Sciatic nerve (tissue), 2 donors: Measurements from ENCODE around the gene FAM181B. TPM values are rescaled to one million over a fixed set of nuclear protein-coding genes. Genes with fewer than 3 reads are reported as not detected.

Experiments used
- ATAC-seq: fragments of 200-7000 bp; cut with Tn5 transposase; one replicate; pipeline ENCODE4 v1.9.1; 2020; ENCODE audit warnings: mild to moderate bottlenecking, moderate library complexity
- DNase-seq: peaks from one replicate; pipeline ENCODE4 v3.0.0-alpha.2; 2020; ENCODE audit warnings: low spot score
- intact Hi-C: fragments of 100-400 bp; cut with DNase I; formaldehyde crosslinking; loops from one replicate; pipeline ENCODE4 v1.14.2; 2022
- total RNA-seq: library from RNA; stranded (reverse); fragmentation: NEBNext Ultra II Directional; extraction: Animal tissue kit (Norgen Biotek cat#: 25700); gene quantifications from one replicate; pipeline ENCODE4 v1.2.1, GENCODE V29; 2021
- donor health status: DM: no; HTN: no; CAD: no.
- donor health status: DM: no; HTN: no; CAD: no.

FAM181B gene, protein sequence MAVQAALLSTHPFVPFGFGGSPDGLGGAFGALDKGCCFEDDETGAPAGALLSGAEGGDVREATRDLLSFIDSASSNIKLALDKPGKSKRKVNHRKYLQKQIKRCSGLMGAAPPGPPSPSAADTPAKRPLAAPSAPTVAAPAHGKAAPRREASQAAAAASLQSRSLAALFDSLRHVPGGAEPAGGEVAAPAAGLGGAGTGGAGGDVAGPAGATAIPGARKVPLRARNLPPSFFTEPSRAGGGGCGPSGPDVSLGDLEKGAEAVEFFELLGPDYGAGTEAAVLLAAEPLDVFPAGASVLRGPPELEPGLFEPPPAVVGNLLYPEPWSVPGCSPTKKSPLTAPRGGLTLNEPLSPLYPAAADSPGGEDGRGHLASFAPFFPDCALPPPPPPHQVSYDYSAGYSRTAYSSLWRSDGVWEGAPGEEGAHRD
- total RNA-seq, result 3.7 TPM

DNA sequence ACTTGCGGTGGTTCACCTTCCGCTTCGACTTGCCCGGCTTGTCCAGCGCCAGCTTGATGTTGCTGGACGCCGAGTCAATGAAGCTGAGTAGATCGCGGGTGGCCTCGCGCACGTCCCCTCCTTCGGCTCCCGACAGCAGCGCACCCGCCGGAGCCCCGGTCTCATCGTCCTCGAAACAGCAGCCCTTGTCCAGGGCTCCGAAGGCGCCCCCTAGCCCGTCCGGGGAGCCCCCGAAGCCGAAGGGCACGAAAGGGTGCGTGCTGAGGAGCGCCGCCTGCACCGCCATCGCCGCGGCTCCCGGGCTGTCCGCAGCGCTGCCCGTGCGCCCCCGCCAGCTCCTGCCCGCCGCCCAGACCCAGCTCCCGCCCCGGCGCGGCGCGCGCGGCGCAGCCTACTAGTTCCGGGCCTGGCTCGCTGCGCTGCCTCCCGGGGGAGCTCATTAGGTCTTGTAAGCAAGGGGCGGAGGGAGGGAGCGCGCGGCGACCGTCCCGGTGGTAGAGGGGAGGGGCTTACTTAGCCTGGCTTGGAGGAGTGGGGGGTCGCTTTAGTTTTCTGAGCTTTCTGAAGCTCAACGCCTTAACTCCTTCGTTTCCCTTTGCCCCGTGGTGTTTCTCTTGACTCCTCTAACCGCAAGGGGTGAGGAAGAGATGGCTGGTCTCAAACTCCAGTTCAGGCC is at the start of gene FAM181B:
FAM181B (minus strand) TSS at position 421 of the 676 bp plus-strand sequence; CDS start at position 286, 135 bp downstream.
- ATAC-seq, result peak; percentile 87
- DNase-seq, result peak; percentile 80
- intact Hi-C loops, result no loop called here

DNA sequence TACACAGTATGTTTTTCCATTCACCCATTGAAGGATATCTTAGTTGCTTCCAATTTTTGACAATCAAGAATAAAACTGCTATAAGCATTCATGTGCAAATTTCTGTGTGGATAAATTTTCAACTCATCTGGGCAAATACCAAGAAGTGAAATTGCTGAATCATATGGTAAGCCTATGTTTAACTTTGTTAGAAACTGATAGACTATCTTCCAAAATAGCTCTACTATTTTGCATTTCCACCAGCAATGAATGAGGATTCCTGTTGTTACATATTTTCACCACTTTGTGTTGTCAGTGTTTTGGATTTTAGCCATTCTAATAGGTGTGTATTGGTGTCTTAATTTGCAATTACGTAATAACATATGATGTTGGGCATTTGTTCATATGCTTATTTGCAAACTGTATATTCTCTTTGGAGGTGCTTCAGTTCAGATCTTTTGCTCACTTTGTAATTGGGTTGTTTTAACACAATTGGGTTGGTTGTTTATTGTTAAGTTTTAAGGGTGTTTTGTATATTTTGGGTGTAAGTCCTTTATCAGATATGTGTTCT is 49.2 kb upstream of the FAM181B start:
- intact Hi-C loops, result no loop called here
- ATAC-seq, result no peak

DNA sequence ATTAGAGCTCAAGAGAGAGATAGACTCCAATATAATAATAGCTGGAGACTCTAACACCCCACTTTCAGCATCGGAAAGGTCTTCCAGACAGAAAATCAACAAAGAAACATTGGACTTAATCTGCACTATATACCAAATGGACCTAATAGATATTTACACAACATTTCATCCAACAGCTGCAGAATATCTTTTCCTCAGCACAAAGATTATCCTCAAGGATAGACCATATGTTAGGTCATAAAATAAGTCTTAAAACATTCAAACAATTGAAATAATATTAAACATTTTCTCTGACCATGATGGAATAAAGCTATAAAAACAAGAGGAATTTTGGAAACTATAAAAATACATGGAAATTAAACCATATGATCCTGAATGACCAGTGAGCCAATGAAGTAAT is 45.1 kb upstream of the FAM181B start:
- ATAC-seq (no peak), DNase-seq (no peak)
- intact Hi-C loops, result no loop called here

More for the DNA sequence above, 49.2 kb upstream of the FAM181B start:
- DNase-seq, result no peak

DNA sequence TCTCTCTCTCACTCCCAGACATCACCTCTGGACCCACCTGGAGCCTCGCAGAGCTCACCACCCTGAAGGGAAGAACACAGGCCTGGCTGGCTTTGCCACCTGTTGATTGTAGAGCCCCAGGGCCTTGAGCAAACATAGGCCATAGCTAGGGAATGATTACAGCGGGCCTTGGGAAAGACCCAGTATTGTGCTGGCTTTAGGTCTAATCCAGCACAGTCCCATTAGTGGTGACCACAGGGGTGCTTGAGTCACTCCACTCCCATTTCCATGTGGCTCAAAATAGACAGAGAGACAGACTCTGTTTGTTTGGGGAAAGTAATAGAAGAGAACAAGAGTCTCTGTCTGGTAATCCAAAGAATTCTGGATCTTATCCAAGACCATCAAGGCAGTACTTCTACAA is 42.7 kb upstream of the FAM181B start:
- no peak for DNase-seq
- ATAC-seq, result no peak
- intact Hi-C loops, result no loop called here

DNA sequence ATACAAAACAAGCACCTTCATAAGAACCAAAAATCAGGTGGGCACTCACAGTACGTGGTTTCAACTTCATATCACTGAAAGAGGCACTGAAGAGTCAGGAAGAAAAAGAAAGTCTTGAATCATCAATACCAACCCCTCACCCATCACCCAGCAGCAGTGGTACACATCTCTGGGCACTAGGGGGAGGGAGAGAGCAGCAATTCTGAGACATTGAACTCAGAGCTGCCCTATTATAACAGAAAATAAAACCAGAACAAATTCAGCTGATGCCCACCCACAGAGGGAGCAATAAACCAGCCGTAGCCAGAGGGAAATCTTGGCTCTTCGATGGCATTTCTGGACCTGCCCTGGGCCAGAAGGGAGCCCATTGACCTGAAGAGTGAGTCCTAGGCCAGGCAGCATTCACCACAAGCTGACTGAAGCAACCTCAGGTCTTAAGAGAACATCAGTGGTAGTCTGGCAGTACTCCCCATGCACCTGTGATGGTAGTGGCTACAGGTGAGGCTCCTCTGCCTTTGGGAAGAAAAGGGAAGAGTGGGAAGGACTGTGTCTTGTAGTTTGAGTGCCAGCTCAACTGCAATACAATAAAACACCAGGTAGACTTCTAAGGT is 42.2 kb upstream of the FAM181B start:
- DNase-seq, result no peak
- intact Hi-C loops, result no loop called here
- ATAC-seq, result no peak

DNA sequence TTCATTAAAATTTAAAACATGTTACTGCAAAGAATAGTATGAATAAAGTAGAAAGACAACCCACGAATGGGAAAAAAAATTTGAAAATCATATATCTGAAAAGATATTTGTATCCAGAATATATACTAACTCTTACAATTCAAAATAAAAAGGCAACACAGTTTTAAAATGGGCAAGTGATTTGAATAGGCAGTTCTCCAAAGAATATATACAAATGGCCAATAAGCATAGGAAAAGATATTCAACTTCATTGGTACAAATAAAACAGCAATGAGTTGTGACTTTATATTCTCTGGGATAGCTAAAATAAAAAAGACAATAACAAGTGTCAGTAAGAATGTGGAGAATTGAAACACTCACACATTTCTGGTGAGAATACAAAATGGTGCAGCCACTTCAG is 41.6 kb upstream of the FAM181B start:
- no peak for ATAC-seq
- intact Hi-C loops, result no loop called here
- no peak for DNase-seq

DNA sequence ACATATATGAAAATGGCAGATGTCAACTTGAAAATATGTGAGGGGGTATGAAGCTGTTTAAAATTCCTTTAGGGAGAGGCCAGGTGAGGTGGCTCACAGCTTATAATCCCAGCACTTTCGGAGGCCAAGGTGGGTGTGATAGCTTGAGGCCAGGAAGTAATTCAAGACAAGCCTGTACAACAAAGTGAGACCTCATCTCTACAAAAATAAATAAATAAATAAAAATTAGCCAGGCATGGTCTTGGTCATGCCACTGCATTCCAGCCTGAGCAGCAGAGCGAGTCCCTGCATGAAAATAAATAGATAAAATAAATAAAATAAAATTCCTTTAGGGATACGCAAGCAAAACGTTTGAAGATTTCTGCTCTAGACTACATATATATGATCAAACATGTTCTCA is 38.1 kb upstream of the FAM181B start:
- intact Hi-C loops, result no loop called here
- ATAC-seq, result no peak
- no peak for DNase-seq

DNA sequence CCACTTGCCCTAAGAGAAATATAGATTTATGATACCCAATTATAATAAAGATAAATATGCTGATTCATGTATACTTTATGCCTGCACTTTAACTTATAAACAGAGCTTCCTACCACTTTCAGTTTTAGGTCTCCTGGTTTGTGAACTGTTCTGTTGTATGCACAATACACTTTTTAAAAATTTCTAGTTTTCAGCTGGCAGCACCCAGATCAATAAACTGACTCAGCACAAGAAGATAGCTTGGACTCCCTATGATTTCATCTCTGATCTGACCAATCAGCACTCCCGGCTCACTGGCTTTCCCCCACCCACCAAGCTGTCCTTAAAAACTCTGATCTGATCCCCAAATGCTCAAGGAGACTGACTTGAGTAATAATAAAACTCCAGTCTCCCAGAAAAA is 33.5 kb upstream of the FAM181B start:
- intact Hi-C loops, result no loop called here
- DNase-seq, result no peak

DNA sequence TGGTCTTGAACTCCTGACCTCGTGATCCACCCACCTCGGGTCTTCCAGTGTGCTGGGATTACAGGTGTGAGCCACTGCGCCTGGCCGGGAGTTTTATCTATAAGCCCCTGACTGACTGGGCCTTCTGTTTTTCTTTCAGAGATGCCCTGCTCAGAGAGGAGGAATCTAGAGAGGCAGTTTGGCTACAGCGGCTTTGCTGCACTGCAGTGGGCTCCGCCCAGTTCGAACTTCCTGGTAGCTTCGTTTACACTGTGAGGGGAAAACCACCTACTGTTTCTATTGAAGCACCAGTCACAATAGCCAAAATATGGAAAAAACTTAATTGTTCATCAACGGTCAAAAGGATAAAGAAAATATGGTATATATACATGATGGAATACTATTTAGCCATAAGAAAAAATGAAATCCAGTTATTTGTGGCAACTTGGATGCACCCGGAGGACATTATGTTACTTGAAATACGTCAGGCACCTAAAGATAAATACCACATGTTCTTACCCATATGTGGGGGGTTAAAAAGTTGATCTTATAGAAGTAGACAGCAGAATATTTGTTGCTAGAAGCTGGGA is 31.9 kb upstream of the FAM181B start:
- intact Hi-C loops, result no loop called here
- ATAC-seq, result no peak
- no peak for DNase-seq

More for the DNA sequence above, 33.5 kb upstream of the FAM181B start:
- no peak for ATAC-seq

DNA sequence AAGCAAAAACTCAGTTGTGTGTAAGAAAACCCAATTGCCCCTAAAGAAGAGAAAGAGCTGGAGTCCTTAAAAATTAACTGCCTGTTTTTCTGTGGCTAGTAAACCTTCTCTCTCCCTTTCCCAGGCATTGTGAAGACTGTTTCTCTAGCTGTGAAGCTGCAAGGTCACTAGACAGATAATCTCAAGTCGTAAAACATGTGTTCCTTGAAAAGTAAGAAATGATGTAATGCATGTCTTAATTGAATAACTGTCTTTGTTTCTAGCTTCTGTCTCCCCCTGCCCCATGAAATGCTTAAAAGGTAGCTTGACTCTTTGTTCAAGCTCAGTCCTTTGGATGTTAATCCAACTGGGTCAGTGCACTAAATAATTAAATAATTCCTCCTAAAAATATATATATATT is 29.5 kb upstream of the FAM181B start:
- DNase-seq (no peak), ATAC-seq (no peak)
- intact Hi-C loops, result no loop called here

DNA sequence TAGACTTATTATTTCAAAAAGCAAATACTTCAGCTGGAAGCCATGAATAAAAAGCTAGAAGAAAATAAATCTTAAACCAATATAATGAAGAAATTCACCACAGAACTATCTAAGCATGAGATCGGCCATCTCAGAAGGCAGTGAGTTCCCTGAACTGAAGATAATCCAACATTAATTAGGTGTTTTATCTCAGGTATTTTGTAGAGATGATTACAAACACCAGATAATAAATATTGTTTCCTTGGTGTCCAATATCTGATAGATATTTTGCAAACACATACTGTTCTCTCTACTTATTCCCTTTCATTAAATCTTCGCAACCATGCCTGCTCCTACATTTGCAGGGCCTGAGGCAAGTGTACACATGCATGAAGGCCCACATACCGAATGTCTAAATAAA is 26.0 kb upstream of the FAM181B start:
- DNase-seq (no peak), ATAC-seq (no peak)
- intact Hi-C loops, result no loop called here

DNA sequence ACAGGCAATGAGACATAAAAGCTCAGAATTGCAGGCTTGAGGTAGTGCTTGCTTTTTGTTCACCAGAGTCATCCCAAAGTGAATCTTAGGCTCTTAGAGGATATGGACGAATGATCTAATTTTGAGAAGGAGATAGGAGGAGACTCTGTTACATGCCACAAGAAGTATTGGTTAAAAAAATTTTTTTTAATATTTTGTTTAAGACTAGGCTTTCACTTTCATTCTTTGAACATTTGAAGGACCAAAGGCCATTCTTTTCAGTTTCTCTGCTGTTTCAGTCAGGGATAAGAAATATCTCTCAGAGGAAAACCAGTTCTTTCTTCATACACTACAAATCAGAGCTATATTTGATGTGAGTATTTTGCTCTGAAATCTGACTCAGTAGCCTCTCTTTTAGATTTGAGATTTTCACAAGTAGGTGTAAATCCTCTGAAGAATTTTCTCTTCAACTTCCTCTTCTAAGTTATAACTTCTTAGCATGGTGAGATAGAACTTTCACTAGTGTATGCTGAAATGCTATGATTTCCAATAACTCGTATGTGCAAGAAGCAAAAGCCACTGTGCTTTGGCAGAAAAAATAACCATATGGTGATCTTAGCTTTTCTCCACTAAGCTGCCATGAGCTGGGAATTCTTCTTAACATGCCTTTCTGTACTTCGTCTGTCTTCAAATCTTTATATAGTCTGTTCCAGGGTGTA is 24.1 kb upstream of the FAM181B start:
- no peak for DNase-seq
- intact Hi-C loops, result no loop called here
- ATAC-seq, result no peak

DNA sequence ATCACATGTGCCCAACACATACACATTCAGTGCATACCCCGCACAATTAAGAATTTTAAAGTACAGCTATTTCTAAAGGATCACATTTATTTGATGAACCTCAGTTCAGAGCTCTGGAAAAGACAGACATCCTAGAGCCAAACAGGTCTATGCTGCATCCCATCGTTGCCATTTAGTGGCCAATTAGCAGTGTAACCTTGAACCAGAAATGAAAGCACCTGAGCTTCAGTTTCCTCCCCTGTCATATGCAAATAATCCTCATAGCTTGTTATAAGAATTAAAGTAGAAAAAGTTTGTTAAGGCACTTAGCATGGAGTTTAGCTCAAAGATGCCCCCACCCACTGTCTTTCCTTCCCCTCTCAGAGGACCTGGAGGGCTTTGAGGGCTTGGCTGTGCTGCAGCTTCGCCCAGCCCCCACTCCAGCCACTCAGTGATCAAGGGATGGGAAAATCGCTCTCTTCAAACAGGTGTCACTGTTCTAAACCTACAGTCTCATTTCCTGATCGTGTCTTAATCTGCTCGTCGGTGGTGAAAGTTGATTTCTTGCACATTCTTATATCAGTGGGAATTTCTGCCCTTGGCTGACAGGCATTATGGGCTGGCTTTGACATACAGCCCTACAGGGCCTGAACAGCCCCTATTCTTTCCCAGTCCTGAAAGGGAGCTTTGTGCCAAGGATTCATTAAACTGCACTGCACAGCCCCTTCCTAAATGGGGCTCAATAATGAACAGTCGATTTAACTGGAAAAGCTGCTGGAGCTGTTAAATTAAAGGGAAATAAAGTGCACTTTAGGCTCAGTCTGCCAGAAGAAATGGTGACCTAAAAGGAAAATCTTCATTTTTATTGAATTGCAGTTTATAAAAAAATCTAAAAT is 23.3 kb upstream of the FAM181B start:
- ATAC-seq (peak; percentile 63), DNase-seq (no peak)
- intact Hi-C loops, result no loop called here

DNA sequence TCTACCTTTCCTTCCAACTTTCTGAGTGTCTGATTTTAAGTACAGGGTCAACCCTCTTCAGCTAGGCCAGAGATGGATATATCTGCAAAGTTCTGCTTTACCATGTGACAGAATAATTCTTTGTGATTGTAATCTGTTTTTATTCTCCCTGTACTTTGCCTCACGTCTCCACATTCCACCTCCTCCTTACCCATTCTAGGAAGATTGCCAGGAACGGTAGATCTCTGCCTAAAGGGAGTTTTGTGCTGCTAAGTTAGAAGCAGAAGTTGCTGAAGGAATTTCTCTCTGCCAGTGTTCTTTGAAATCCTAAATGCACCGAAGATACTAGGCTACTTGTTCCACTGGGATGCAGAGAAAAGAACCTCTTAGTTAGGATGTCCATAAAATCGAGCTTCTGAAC is 20.7 kb upstream of the FAM181B start:
- intact Hi-C loops, result no loop called here
- no peak for ATAC-seq

DNA sequence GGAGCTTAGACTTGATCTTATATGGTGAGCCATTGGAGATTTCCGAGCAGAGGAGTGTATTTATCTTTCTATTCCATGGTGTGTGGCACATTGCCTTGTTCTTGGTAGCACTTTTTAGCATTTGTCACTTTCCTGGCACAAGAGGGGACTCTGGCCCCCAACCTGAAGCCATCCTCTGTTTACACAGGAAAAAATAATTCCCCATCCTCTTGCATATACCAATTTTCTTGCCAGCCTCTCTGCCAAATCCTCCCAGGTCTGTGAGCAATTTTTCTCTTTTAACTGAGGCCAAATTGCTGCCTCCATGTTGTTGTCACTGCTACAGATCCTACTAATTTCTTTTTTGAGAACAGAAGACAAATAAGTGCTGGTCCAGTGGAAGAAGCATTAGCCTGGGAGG is 20.3 kb upstream of the FAM181B start:
- DNase-seq (no peak), ATAC-seq (no peak)
- intact Hi-C loops, result no loop called here

More for the DNA sequence above, 20.7 kb upstream of the FAM181B start:
- DNase-seq, result no peak

DNA sequence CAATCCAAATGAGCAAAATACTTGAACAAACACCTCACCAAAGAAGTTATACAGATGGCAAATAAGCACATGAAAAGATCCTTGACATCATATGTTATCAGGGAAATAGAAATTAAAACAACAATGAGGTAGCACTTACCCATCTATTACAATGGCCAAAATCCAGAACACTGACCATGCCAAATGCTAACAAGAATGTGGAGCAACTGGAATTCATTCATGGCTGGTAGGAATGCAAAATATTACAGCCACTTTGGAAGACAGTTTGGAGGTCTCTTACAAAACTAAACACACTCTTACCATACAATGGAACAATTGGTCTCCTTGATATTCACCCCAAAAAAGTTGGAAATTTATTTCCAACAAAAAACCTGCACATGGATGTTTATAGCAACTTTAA is 19.1 kb upstream of the FAM181B start:
- intact Hi-C loops, result no loop called here
- no peak for DNase-seq
- ATAC-seq, result no peak

DNA sequence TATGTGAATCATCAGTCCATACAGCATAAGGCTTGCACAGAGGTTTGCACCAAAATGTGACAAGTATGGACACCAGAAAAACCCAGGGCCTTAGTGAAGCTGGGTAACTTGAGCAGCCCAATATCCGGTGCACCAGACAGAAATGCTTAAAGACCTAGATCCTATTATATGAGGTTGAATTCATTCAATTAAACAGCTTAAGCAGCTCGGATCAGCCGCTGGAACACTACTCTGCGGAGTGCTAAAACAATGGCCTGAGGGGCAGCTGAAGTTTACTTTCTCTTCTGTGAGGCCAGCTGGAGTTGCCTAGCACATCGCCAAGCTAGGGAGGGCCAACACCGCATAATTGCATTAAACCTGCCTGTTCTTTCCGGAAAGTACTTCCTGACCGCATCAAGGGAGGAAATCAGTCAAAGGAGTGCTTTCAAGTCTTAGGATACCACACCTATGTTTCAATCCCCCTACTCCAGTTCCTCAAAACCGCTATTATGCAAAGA is 17.0 kb upstream of the FAM181B start:
- no peak for DNase-seq
- intact Hi-C loops, result no loop called here
- no peak for ATAC-seq

DNA sequence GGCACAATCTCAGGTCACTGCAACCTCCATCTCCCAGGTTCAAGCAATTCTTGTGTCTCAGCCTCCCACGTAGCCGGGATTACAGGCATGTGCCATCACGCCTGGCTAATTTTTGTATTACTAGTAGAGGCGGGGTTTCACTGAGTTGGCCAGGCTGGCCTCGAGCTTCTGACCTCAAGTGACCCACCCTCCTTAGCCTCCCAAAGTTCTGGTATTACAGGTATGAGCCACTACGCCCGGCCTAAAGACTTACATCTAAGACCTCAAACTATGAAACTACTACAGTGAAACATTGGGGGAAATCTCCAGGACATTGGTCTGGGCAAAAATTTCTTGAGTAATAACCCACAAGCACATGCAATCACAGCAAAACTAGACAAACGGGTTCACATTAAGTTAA is 13.8 kb upstream of the FAM181B start:
- no peak for ATAC-seq
- intact Hi-C loops, result loop anchor here (10.0 kb wide), 1 partner anchor 523 kb away; no protein-coding TSS in a partner anchor
- no peak for DNase-seq
